GM21526 (cell line): ENCODE data around the gene ACADSB.

Source experiments
- ATAC-seq: cut with Tn5 transposase; IDR thresholded peaks from one replicate; pipeline ENCODE4 v1.9.1; 2021; ENCODE audit warnings: moderate library complexity; ENCODE audit not compliant: unreplicated experiment, low FRiP score

The ACADSB gene

GRCh38 chr10:123000155-123000554 is 8.7 kb upstream of the ACADSB start:
- ATAC-seq = no peak

- no peak for ATAC-seq
These were observed 7.4 kb upstream of the ACADSB start for GRCh38 chr10:123001370-123001769.

DNA sequence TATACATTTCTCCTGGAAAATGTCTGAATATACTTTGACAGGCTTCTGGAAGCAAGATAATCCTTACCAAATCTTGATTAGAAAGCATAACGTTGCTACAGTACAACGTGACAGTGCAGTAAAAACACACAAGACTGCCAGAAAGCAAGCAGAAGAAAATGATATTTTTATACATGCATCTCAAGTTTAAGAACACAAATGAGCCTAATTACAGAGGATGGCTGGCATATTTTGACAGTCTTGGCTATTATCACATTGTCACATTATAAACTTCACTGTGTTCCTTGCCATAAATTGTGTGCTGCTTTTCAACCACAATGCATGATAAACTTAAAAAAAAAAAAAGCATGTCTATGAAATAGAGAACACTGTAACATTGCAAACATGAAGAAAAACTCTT is 4.5 kb upstream of the ACADSB start:
- no peak for ATAC-seq

DNA sequence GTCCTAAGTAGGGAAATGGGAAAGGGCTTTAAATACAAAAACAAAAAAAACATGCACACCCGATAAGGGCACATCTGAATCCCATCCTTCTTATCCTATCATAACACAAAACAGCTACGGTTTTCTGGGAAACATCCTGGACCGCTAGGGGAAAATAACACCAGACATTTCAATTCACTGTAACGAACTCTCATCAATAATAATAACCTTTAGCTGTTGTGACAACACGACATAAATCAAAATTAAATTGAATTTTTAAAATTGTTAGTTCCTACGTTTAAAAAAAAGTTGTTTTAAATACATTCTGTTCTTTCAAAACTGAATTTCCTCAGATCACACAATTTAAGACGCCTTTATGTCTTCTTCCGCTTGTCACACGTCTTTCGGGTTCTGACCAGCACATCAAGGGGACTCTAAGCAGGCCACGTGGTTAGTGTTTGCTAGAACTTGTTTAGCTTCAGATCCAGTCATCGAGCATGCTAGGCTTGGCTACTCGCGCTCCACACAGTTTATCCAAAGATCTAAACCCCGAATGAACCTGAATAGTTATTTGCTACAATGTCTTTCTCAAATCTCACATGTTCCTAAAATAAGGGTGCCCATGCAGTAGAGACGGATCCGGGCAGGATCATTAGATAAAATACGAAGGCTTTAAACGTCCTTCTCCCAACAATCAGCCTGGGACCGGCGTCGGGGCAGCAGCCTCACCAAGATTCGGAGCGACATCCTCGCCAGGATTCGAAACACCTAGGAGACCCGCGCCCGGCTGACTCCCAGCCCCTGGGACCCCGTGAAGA is 1.1 kb upstream of the ACADSB start:
- ATAC-seq = peak; percentile 36

DNA sequence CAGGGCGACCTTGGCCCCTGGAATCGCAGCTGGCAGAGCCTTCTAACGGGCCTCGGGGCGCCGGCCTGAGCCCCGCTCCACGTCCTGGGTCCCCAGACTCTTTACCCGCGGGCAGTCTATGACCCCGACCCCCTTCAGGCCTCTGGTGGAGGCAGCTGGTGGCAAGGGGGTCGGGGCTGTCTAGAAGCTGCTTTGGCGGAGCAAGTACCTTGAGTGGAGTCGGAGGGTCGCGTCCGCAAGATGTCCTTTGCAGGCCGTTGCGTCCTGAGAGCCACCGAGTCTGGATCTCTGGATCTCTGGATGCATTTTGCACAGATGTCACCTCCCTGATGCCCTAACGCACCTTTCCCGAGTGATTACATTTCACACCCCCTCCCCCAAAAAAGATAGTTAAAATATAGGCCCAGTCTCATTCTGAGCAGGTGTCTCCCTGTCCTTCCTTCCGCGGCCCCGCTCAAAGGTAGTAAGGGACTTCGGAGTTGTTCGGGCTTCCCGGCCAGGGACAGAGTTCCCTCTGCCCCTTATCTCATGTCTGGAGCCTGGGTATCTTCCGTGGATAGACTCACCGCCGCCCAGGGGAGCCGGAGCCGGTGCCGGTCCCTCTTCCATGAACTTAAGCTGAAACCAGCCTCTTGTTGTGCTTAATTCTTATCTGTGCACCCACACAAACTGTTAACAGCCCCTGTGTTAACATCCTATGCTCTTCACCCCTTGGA is 457 bp downstream of the ACADSB start:
- ATAC-seq = no peak

DNA sequence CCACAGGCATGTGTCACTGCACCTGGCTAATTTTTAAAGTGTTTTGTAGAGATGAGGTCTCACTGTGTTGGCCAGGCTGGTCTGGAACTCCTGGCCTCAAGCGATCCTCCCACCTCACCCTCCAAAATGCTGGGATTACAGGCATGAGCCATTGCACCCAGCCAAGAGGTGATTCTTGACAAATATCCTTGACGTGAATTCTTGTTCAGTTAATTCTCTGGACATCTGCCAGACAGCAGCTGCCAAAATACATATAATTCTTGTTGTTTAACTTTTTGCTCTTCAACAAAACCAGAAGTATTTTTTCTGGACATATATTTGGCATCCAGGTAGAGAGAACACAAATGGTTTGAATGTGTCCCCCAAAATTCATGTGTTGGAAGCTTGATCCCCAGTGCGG is 3.2 kb downstream of the ACADSB start:
- no peak for ATAC-seq

DNA sequence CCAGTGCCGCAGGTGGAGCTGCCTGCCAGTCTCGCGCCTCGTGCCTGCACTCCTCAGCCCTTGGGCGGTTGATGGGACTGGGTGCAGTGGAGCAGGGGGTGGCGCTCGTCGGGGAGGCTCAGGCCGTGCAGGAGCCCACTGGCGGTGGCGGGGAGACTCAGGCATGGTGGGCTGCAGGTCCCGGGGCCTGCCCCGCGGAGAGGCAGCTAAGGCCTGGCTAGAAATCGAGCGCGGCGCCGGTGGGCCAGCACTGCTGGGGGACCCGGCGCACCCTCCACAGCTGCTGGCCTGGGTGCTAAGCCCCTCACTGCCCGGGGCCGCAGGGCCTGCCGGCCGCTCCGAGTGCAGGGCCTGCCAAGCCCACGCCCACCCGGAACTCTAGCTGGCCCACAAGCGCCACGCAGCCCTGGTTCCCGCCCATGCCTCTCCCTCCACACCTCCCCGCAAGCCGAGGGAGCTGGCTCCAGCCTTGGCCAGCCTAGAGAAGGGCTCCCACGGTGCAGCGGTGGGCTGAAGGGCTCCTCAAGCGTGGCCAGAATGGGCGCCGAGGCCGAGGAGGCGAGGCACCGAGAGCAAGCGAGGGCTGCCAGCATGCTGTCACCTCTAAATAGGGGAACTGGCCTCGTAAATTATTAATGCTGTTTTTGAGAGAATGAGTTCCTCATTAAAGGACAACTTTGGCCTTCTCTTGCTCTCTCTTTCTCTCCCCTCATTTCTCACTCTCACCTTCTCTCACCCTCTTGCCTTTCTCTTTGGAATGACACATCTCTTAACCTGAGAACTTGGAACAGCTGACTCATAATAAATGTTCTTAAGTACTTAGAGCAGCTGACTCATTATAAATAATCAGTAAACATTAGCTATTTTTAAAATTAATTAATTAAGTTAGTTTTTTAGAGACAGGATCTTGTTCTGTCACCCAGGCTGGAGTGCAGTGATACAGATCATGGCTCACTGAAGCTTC is 4.9 kb downstream of the ACADSB start:
- no peak for ATAC-seq

- ATAC-seq = no peak
These were observed 6.0 kb downstream of the ACADSB start for GRCh38 chr10:123014772-123015171.

DNA sequence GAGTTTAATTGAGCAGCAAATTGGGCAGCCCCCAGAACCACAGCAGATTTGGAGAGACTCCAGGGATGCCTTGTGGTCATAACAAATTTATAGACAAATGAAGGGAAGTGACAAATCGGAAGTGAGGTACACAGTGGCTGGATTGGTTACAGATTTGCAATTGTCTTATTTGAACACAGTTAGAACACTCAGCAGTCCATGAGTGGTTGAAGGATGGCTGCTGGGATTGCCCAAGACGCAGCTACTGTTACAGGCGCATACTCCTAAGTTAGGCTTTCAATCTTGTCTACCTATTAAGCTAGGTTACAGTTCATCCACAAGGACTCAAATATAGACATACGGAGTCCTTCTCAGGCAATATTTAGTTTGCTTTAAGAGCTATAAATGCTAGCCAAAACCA is 7.4 kb downstream of the ACADSB start:
- no peak for ATAC-seq

GRCh38 chr10:123017421-123018165 is 8.8 kb downstream of the ACADSB start:
- ATAC-seq = no peak

- ATAC-seq = no peak
These were observed 9.7 kb downstream of the ACADSB start for GRCh38 chr10:123018531-123018930.

GRCh38 chr10:123019264-123019663 is 10.5 kb downstream of the ACADSB start:
- no peak for ATAC-seq

- ATAC-seq = no peak
These were observed 11.3 kb downstream of the ACADSB start for GRCh38 chr10:123019941-123020703.

- ATAC-seq = no peak
These were observed 12.7 kb downstream of the ACADSB start for GRCh38 chr10:123021517-123021916.

DNA sequence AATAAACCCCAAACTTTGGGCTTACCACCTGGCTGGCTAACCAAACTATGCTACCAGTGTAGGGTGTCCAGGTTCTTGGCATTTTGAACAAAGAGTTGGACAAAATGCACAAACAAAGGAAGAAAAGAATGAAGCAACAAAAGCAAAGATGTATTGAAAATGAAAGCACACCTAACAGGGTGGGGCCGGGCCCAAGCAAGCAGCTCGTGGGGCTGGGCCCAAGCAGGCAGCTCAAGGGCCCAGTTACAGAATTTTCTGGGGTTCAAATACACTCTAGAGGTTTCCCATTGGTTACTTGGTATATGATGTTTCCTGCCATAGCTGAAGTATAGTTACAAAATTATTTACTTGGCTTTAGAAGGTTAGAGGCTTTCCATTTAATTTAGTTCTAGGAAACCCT is 15.7 kb downstream of the ACADSB start:
- ATAC-seq = no peak

GRCh38 chr10:123026302-123026701 is 17.5 kb downstream of the ACADSB start:
- no peak for ATAC-seq

DNA sequence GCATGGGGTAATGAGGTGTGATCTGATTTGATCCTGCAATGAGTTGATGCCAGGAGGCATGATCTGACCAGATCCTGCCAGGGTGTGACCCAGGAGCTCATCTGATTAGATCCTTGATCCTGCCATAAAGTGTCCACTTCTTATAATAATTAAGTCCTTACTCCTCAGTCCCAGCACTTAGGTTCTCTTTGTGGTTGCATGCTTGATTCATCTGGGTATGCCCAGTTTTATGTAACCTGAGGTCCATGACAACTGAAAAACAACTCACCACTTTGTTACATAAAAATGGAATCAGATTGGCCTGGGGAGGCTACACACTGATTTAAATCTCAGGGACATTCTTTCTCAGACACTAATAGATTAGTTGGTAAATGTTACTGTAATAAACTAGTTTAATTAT is 19.1 kb downstream of the ACADSB start:
- ATAC-seq = no peak

- no peak for ATAC-seq
These were observed 22.3 kb downstream of the ACADSB start for GRCh38 chr10:123031124-123031523.

- ATAC-seq = no peak
These were observed 25.5 kb downstream of the ACADSB start for GRCh38 chr10:123034332-123034731.
